GM18907 (cell line): ENCODE data around the gene HOXD3.

Source experiments
- ATAC-seq: cut with Tn5 transposase; IDR thresholded peaks from one replicate; pipeline ENCODE4 v1.9.1; 2021; ENCODE audit warnings: mild to moderate bottlenecking, moderate library complexity; ENCODE audit not compliant: unreplicated experiment

HOXD3 gene

DNA sequence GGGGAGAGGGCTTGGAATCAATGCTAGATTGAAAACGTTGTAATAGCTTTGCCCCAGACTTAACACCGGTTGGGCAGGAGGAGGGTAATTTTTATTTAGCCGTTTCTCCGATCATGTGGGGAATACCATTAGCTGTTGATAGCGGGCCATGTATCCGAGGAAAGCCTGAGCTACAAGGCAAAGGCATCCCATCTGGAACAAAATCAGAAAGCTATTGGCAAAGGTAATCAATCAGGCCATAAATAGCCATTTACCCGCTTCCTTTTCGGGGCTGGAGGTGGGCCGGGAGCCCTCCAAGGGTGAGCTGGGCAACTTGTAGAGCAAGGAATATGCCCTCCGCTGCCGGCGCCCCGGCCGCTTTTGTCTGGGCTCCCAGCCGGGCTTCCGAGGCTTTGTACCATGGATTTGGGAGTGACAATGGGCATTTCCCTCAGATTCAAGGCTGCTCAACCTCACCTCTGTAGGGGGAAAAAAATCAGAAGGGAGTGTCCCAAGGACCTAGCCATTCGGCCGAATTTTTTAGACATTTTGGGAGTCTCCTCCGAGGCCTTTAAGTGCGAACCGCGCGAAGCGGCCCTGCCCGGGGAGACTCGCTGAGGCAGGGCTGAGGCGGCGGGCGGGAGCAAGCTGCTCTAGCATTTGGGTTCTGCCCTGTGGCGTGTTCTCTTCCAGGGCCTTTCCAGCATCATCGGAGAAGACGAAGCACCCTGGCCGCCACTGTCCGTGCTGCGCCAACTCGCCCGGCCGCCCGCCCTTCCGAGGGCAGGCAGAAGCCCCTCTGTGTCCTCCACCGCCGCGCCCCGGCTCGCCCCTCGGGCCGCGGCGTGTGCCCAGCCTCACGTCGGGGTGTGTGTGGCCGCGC lies 35.7 kb upstream of the HOXD3 start:
- ATAC-seq: no peak

DNA sequence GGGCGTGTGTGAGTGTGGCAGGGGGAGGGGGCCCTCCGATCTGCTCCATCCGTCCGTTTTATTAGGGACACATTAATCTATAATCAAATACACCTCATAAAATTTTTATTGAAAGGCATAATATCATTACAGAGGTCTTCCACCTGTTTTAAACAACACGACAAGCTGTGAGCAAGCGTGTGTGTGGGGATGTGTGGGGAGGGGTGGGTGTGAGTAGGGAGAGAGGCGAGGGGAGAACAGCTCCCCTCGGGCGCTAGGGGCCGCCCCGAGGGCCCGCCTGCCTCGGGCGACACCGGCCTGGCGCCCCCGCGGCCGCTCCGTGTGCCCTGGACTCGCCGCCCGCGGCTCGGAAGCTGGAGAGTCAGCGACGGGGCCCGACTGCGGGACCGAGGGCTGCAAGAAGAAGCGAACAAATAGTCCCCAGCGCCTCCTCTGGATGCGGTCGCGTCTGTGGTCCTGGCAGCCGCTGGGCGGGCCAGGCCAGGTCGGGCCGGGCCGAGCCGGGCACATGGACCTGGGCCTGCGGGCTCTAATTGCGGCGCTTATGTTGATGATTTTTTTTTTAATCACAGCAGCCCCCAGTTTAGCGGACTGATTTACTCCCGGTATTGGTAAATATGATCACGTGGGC lies 34.9 kb upstream of the HOXD3 start:
- ATAC-seq: no peak

DNA sequence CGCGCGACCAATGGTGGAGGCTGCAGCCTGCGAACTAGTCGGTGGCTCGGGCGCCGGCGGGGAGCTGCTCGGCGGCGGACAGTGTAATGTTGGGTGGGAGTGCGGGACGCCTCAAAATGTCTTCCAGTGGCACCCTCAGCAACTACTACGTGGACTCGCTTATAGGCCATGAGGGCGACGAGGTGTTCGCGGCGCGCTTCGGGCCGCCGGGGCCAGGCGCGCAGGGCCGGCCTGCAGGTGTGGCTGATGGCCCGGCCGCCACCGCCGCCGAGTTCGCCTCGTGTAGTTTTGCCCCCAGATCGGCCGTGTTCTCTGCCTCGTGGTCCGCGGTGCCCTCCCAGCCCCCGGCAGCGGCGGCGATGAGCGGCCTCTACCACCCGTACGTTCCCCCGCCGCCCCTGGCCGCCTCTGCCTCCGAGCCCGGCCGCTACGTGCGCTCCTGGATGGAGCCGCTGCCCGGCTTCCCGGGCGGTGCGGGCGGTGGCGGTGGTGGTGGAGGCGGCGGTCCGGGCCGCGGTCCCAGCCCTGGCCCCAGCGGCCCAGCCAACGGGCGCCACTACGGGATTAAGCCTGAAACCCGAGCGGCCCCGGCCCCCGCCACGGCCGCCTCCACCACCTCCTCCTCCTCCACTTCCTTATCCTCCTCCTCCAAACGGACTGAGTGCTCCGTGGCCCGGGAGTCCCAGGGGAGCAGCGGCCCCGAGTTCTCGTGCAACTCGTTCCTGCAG lies 34.3 kb upstream of the HOXD3 start, which contains the start of gene HOXD9:
HOXD9 (plus strand) TSS at position 37 of the 728 bp plus-strand sequence; CDS start at position 87, 50 bp downstream.
- no peak for ATAC-seq

DNA sequence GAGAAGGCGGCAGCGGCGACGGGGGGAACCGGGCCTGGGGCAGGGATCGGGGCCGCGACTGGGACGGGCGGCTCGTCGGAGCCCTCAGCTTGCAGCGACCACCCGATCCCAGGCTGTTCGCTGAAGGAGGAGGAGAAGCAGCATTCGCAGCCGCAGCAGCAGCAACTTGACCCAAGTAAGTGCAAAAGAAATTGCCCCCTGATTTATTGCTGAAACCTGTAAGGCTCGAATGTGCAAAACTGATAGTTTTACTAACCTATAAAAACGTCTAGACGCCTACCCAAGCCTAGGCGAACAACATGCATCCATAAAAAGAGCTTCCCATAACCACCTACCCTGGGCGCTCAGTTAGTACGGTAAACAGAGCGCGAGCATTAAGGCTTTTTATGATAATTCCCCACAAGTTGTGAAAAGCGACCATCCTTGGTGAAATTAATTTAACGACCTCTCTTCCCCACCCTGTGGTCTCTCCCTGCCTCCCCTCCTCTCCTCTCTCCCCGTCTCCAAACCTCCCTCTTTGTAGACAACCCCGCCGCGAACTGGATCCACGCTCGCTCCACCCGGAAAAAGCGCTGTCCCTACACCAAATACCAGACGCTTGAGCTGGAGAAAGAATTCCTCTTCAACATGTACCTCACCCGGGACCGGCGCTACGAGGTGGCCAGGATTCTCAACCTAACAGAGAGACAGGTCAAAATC lies 33.5 kb upstream of the HOXD3 start:
- no peak for ATAC-seq

DNA sequence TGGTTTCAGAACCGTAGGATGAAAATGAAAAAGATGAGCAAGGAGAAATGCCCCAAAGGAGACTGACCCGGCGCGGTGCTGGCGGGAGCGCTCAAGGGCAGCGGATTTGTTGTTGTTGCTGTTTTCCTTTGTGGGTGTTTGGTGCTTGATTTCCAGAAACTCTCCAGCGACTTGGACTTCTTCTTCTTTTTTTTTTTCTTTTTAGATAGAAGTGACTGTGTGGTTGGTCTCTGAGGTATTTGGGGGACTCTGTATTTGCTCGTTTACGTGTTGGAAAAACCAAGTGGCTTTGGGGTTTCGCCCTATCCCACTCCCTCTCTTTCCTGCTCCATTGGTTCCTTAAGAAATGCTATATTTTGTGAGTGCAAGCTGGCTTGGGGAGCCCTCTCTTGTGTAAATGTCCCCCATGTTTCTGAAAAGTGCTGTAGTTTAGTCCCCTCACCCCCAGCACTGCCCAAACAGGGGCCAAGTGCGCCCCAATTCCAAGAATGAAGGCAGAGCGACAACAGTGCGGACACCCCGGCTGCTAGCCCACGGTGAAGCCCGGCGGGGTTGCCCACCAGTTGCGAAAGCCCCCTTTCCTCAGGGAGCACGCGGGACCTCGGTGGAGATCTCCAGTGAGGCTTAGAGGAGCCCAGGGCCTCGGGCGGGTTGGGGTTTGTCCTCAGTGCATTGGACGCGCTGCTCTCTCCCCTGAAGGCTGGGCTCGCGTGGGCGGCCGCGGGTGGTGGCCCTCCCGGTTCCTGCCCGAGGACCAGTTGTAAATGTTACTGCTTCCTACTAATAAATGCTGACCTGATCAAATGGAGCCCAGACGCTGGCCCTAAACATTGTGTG lies 32.8 kb upstream of the HOXD3 start:
- ATAC-seq: no peak

DNA sequence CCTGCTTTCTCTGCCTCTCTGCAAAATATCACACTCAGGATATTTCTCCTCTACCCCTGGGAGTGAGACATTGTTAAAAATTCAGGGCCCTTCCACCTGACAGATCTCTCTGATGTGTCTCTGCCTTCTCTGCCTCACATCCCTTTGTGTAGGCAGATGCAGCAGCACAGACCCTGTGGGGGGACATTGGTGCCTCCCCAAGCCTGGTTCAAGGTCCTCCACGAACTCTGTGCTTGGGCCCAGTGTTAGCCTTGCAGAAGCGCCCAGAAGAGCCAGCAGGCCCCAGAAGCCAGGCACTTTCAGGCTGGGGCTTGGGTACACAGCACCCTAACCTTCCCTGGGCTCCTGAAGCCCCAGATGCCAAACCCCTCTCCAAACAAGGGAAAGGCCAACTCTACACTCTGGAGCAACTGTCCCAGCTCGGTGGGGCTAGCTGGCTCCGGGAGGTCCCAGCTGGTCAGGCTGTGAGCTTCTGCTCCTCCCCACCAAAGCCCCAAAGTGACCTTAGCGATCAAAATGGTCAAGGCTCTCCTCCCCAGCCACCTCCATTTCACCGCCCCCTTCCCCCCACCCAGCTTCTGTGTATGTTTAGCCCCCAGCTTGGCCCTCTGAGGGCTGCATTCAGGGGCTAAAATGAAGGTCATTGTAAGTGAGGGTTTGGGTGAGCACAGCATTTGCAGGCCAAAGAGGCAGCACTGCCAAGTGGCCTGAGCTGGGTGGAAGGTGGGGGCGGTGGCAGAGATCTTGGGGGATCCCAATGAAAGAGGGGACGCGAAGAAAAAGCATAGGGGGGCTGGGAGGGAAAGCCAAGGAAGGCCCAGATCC lies 31.9 kb upstream of the HOXD3 start:
- ATAC-seq: no peak

DNA sequence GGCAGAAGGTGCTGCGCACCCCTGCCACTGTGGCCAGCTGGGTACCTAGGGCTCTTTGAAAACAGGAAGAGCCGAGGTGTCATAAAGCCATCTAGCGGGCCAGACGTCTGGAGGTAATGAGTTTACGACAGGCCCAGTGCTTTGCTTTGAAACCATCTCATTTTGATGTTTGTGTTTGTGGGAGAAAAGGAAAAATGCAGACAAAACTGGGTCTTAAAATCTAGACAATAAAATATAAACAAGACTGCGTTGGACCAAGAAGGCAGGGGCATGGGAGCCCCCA lies 31.4 kb upstream of the HOXD3 start:
- no peak for ATAC-seq

DNA sequence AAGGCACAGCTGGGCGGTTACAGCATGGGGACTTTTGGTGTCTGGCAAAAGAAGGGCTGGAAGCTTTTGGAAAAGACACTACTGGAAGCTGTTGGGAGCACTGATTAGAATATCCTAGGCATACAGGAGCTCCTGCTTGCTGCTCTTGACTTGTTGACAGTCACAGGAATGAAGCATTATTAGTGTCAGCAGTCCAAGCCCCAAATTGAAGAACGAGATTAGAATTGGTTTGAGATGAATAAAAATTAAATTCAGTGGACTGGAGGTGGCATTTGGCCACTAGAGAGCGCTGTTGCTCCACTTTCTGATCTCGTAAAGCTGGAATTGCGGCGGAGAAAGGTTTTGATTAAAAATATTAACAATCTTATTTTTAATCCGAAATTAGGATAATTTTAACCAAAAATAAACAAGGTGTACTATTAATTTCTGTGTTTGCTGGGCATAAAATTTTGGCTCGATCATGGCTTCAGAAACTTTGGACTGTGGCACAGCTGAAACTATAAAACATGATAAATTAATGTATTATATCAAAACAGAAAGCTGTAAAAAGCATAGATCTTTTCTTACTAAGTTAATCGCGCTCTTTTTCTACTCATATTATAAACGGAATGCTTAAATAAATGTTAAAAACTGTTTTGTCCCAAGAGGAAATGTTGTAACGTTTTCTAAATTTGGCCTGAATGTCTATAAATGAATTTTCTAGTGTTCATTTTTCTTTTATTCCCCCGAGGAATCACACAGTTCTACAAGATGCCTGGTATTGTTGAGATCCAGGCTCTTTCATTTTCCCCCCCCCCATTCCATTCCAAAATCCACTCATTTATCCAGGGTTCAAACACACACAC lies 30.0 kb upstream of the HOXD3 start:
- ATAC-seq: no peak

DNA sequence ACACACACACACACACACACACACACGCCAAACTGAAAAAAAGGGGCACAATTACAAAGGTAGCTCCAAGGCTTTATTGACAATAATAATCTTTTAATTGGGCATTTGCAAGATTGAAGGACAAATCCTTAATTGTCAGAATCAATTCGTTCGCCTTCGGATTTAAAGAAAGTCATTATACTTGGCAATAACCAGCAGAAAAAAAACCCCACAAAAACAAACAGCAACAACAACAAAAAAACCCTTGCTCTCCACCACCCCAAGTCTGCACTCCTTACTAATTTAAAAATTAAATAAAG lies 29.4 kb upstream of the HOXD3 start:
- no peak for ATAC-seq

DNA sequence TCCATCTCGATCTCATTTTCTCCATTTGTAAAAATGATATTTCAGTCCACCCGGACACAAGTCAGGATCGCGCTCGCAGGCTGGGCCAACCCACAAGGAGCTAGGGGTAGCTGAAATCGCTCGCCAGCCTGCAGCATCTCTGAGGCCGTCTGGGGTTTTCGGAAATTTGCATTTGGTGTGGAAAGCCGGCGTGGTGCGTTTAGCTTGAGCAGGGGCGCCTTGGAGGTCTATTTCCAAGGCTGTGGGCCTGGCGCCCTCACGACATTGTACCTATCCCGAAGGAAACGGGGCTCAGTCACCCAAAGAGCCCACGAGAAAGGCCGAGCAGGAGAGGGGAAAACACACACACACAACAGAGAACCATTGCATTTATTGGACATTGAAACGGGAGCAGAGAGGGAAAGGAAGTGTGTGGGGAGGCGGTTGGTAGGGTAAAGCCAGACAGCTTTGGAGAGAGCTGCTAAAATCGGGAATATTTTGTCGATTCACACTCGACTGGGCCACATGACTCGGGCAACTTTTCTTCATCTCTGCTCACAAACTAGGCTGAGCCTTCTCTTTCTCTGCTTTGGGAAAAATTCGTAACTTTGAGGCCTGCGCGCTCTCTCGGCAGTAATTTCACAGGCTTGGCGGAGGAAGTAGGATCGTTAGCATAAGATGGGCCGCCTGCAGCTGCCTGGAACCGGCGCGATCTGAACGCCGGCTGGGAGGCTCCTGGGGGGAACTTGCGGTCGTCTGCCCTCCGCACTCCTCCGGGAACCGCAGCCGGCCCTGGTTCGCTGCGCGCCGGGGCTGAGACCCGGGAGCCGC lies 28.7 kb upstream of the HOXD3 start:
- no peak for ATAC-seq

DNA sequence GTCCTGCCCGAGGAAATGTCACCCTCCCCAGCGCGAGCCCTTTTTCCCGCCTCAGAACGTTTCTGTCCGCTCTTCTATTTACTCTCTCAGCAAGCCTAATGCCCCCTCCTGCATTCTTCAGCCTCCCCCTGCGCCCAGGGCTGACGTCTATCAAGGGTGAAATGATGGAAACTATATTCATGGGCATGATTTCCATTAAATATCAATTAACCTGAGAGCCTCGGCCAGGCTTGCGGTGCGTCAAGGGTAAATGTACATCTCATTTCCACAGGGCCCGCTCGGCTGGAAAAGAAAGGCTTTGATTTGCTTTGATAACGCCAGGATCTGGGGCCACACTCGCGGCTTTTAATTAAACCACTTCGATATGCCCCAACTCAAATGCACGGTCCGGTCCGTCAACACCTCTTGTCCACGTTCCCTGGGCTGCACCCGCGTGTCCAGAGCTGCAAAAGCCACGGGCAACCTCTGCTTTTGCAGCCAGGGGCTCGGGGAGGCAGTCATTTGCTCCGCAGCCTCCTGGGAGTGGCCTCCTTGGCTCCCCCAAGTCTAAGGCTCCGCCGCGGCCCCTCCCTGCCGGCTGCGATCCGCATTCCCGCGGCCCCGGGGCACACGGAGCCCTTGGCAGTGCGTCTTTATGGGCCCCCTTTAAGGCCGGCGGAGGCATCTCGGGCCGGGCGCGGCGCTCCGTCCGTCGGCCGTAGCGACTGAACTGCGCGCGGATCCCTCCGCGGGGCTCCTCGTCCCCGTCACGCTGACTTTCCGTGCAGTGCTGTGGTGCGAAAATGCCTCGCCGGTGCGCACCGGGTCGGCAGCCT lies 27.9 kb upstream of the HOXD3 start, which contains the start of gene HOXD8:
HOXD8 (plus strand) TSS at position 724 of the 815 bp plus-strand sequence. CDS start 662 bp downstream, outside the sequence.
- ATAC-seq: no peak

DNA sequence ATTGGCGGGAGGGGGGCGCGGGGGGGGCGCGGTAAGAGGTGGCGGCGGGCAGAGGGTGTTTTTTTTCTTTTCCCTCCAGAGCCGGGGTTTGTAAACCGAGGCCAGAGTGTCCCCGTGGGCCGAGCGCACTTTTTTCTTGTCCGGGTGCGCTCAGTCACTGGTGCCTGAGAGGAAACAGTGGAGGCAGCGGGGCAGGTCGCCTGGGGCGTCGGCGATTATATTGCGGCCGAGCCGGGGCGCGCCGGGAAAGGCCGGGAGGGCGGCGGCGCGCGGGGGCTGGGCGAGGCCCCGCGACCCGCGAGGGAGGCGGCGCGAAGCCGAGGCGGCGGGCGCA lies 27.3 kb upstream of the HOXD3 start:
- ATAC-seq: no peak

DNA sequence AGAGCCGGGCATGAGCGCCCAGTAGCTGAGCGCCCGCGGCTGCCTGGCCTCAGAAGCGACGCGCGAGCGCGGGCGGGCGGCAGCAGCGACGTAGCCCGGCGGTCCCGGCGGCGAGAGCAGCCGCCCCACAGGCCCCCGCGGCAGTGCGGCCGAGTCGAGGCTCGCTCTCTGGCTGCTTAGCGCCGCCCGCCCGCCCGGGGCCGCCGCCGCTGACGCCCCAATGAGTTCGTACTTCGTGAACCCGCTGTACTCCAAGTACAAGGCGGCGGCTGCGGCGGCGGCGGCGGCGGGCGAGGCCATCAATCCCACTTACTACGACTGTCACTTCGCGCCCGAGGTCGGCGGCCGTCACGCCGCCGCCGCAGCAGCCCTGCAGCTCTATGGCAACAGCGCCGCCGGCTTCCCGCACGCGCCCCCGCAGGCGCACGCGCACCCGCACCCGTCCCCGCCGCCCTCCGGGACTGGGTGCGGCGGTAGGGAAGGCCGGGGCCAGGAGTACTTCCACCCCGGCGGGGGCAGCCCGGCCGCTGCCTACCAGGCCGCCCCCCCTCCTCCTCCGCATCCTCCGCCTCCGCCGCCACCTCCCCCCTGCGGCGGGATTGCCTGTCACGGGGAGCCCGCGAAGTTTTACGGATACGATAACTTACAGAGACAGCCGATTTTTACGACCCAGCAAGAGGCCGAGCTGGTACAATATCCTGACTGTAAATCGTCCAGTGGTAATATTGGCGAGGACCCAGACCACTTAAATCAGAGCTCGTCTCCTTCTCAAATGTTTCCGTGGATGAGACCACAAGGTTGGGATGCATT lies 26.8 kb upstream of the HOXD3 start:
- no peak for ATAC-seq

DNA sequence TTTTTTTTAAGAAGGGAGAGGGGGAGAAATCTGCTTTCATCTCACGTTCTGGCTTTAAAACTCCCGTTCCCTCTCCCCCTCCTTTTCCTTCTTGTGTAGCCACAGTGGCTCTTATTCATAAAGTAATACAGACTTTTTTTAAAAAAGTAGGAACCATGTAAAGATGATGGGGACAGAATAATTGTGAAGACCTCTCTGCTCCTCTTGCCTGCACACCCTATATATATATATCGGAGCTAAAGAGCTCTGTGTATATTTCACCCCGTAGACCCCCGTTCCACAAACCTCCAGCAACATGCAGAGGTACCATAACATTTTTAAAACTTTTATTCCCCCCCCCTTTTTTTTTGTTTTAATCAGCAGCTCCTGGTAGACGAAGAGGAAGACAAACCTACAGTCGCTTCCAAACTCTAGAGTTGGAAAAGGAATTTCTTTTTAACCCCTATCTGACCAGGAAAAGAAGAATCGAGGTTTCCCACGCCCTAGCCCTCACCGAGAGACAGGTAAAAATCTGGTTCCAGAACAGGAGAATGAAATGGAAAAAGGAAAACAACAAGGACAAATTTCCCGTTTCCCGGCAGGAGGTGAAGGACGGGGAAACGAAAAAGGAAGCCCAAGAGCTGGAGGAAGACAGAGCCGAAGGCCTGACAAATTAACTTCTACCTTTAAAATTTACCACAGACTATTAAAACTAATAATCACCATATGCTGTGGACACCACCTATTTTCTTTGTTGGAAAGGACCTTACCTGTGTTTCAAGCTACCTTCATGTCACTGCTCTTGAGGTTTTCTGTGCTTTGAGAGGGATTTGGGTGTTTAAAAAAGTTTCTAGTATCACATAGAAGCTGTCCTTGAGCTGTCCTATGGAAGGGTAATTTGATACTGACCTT lies 25.9 kb upstream of the HOXD3 start:
- no peak for ATAC-seq

DNA sequence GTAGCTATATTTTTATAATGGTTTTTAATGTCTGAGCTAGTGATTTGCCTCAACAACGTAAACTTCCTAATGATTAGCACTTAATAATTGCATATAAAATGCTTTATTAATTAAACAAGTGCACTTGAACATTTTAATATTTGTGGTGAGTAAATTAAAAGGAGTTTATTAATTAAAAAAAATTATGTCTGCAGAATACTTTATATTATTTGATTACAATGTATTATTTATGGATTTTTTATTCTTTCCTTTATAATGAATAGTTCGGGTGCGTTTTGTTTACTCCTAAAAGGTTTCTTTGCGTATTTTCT lies 25.3 kb upstream of the HOXD3 start:
- no peak for ATAC-seq
